ENCODE measurements around the gene WWOX. TPM values are rescaled to one million over a fixed set of nuclear protein-coding genes. Genes with fewer than 3 reads are reported as not detected.

Gene WWOX
- total RNA-seq, 1 donor from 2014 or later, result 7.3 TPM

DNA sequence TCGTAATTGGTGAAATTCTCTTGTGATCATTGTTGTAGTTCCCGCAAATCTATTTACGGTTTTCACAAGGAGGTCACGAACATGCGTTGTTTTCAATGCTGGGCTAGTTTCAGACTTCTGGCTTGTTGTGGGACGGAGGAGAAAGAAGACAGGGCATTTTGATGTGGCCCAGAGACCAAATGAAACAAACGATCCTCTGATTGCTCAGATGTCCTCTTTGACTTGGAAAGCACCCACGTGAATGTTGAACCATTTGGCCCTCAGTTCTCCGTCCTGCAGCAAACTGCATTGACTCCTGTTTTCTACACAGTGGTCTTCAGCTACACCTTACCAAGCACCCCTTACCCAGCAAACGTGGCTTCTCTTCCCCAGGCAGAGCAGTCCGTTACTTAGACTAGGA is 391.0 kb downstream of the WWOX start:
- no peaks in the 10 kb centered on the region for H3K36me3 Mint-ChIP-seq (ENCODE audit: low read depth, unreplicated experiment)
- no peaks in the 10 kb centered on the region for H3K27me3 Mint-ChIP-seq (ENCODE audit: low read depth, unreplicated experiment)
- no peak for TF ChIP-seq EZH2 (IDR thresholded peaks at IDR 0.05; ENCODE audit: insufficient read depth, low read length)
- TF ChIP-seq, protein P1, sequence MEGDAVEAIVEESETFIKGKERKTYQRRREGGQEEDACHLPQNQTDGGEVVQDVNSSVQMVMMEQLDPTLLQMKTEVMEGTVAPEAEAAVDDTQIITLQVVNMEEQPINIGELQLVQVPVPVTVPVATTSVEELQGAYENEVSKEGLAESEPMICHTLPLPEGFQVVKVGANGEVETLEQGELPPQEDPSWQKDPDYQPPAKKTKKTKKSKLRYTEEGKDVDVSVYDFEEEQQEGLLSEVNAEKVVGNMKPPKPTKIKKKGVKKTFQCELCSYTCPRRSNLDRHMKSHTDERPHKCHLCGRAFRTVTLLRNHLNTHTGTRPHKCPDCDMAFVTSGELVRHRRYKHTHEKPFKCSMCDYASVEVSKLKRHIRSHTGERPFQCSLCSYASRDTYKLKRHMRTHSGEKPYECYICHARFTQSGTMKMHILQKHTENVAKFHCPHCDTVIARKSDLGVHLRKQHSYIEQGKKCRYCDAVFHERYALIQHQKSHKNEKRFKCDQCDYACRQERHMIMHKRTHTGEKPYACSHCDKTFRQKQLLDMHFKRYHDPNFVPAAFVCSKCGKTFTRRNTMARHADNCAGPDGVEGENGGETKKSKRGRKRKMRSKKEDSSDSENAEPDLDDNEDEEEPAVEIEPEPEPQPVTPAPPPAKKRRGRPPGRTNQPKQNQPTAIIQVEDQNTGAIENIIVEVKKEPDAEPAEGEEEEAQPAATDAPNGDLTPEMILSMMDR (IDR thresholded peaks at IDR 0.05; ENCODE audit: insufficient read depth, low read depth, low read length), result no peak
- Histone ChIP-seq H3K4me1 (ENCODE audit: insufficient read depth, low read length) (no peaks in the 10 kb centered on the region), H3K27ac (ENCODE audit: low read depth, low read length) (no peak overlapping the region), H3K9me3 (ENCODE audit: insufficient read depth, low read depth, low read length) (no peaks in the 10 kb centered on the region), H3K27me3 (ENCODE audit: insufficient read depth, low read length) (no peaks in the 10 kb centered on the region), H3K4me3 (ENCODE audit: insufficient read depth, low read depth, low read length) (no peak overlapping the region), H3K79me2 (ENCODE audit: insufficient read depth, low read length) (no peaks in the 10 kb centered on the region), H3K36me3 (ENCODE audit: insufficient read depth, low read length) (no peaks in the 10 kb centered on the region), H4K20me1 (ENCODE audit: insufficient read depth, low read length) (no peaks in the 10 kb centered on the region), H3K9ac (ENCODE audit: low read length) (no peak overlapping the region), H3K4me2 (ENCODE audit: low read length) (no peak overlapping the region), H2AFZ (ENCODE audit: low read depth, low read length) (no peak overlapping the region)
- no peaks in the 10 kb centered on the region for H3K4me1 Mint-ChIP-seq (ENCODE audit: low read depth, unreplicated experiment)
- DNase-seq (ENCODE audit: low read depth), result no peak
- H3K4me3 Mint-ChIP-seq (ENCODE audit: unreplicated experiment), result no peak overlapping the region
- no peak for FAIRE-seq
- no peak overlapping the region for H3K27ac Mint-ChIP-seq (ENCODE audit: unreplicated experiment)
- peaks cover 3% of the 10 kb centered on the region for H3K9me3 Mint-ChIP-seq (ENCODE audit: unreplicated experiment)

DNA sequence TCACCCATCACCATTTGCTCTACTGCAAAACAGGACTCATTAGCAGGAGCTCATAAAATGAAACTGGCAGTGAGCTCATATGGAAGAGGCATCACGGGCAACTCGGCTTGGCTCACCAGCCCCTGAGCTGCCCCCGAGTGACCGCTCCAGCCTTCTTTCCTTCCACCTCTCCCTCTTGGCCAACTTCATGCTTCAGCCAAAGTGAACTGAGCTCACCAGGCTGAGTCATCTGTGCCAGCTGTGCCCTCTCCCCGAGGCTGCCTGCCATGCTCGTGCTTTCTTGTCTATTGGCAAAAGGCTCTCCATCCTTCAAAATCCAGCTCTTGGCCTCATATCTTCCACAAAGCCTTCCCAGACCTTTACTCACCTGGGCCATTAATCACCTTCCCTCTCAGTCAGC is 391.4 kb downstream of the WWOX start:
- H3K4me3 ChIP-seq (ENCODE audit: insufficient read depth, low read depth, low read length), result no peak overlapping the region
- no peaks in the 10 kb centered on the region for H3K4me1 ChIP-seq (ENCODE audit: insufficient read depth, low read length)
- no peaks in the 10 kb centered on the region for H3K36me3 ChIP-seq (ENCODE audit: insufficient read depth, low read length)
- H3K9me3 ChIP-seq (ENCODE audit: insufficient read depth, low read depth, low read length), result no peaks in the 10 kb centered on the region
- Mint-ChIP-seq H3K36me3 (ENCODE audit: low read depth, unreplicated experiment) (no peaks in the 10 kb centered on the region), H3K27me3 (ENCODE audit: low read depth, unreplicated experiment) (no peaks in the 10 kb centered on the region), H3K4me1 (ENCODE audit: low read depth, unreplicated experiment) (no peaks in the 10 kb centered on the region), H3K4me3 (ENCODE audit: unreplicated experiment) (no peak overlapping the region), H3K9me3 (ENCODE audit: unreplicated experiment) (peaks cover 3% of the 10 kb centered on the region), H3K27ac (ENCODE audit: unreplicated experiment) (no peak overlapping the region)
- no peak overlapping the region for H2AFZ ChIP-seq (ENCODE audit: low read depth, low read length)
- H3K27me3 ChIP-seq (ENCODE audit: insufficient read depth, low read length), result no peaks in the 10 kb centered on the region
- TF ChIP-seq, protein P1 (IDR thresholded peaks at IDR 0.05; ENCODE audit: insufficient read depth, low read depth, low read length), result no peak
- no peak for TF ChIP-seq EZH2 (IDR thresholded peaks at IDR 0.05; ENCODE audit: insufficient read depth, low read length)
- H3K79me2 ChIP-seq (ENCODE audit: insufficient read depth, low read length), result no peaks in the 10 kb centered on the region
- no peak for FAIRE-seq
- H3K4me2 ChIP-seq (ENCODE audit: low read length), result no peak overlapping the region
- H3K9ac ChIP-seq (ENCODE audit: low read length), result no peak overlapping the region
- no peaks in the 10 kb centered on the region for H4K20me1 ChIP-seq (ENCODE audit: insufficient read depth, low read length)
- H3K27ac ChIP-seq (ENCODE audit: low read depth, low read length), result no peak overlapping the region
- DNase-seq (ENCODE audit: low read depth), result no peak

DNA sequence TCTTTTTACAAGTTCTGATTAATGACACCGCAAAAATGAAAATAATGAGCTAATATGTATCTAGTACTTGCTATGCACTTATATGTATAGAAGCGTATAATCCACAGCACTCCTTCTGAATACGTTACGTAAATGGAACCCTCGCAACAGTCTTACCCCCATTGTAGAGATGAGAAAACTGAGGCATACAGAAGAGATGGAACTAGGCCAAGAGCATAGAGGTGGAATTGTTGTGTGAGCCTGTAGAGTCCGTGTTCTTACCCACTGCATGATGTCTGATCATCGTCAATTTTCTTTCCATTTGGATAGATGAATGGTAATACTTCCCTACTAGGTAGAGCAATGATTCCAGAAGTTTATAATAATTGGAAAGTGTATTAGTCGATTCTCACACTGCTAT is 394.1 kb downstream of the WWOX start:
- Histone ChIP-seq H3K4me2 (ENCODE audit: low read length) (no peak overlapping the region), H3K36me3 (ENCODE audit: insufficient read depth, low read length) (no peaks in the 10 kb centered on the region), H2AFZ (ENCODE audit: low read depth, low read length) (no peak overlapping the region), H3K4me3 (ENCODE audit: insufficient read depth, low read depth, low read length) (no peak overlapping the region), H3K27me3 (ENCODE audit: insufficient read depth, low read length) (no peaks in the 10 kb centered on the region), H3K79me2 (ENCODE audit: insufficient read depth, low read length) (no peaks in the 10 kb centered on the region), H4K20me1 (ENCODE audit: insufficient read depth, low read length) (no peaks in the 10 kb centered on the region), H3K4me1 (ENCODE audit: insufficient read depth, low read length) (no peaks in the 10 kb centered on the region), H3K9ac (ENCODE audit: low read length) (no peak overlapping the region), H3K27ac (ENCODE audit: low read depth, low read length) (no peak overlapping the region), H3K9me3 (ENCODE audit: insufficient read depth, low read depth, low read length) (no peaks in the 10 kb centered on the region)
- Mint-ChIP-seq H3K27ac (ENCODE audit: unreplicated experiment) (no peak overlapping the region), H3K4me3 (ENCODE audit: unreplicated experiment) (no peak overlapping the region), H3K27me3 (ENCODE audit: low read depth, unreplicated experiment) (peaks cover 2% of the 10 kb centered on the region), H3K4me1 (ENCODE audit: low read depth, unreplicated experiment) (no peaks in the 10 kb centered on the region), H3K36me3 (ENCODE audit: low read depth, unreplicated experiment) (no peaks in the 10 kb centered on the region), H3K9me3 (ENCODE audit: unreplicated experiment) (peaks cover 3% of the 10 kb centered on the region)
- TF ChIP-seq EZH2 (IDR thresholded peaks at IDR 0.05; ENCODE audit: insufficient read depth, low read length), result no peak
- TF ChIP-seq, protein P1 (IDR thresholded peaks at IDR 0.05; ENCODE audit: insufficient read depth, low read depth, low read length), result no peak
- DNase-seq (ENCODE audit: low read depth) (no peak), FAIRE-seq (no peak)
